H1 (cell line): ENCODE measurements around the gene TUG1. TPM values are rescaled to one million over a fixed set of nuclear protein-coding genes. Genes with fewer than 3 reads are reported as not detected.

Source experiments
- CTCF ChIA-PET: fragments of 300-600 bp; sonication (Branson Sonifier 250); formaldehyde crosslinking; loops from one replicate; lab custom pipeline; 2021; ENCODE audit not compliant: partially characterized antibody; lab: Charles Lee
- POLR2A ChIA-PET: fragments of 300-600 bp; sonication (Branson Sonifier 250); formaldehyde crosslinking; loops from one replicate; lab custom pipeline; 2021; ENCODE audit warnings: inconsistent platforms; ENCODE audit not compliant: partially characterized antibody; lab: Charles Lee
- DNase-seq, 2 experiments: peaks; one replicate each; pipeline versions ENCODE4 v3.0.0 to v3.0.0-alpha.2; 2010 to 2022; ENCODE audit warnings: low spot score in 2 of 2, low read depth in 1 of 2, mixed read lengths in 1 of 2
- FAIRE-seq: peaks from 2 replicates; lab custom pipeline; 2011; peaks lifted over from hg19 to GRCh38; lab: Jason Lieb, UNC
- H2AFZ ChIP-seq: 2 replicates; pipeline ENCODE4 v1.8.1; 2012; ENCODE audit warnings: low read length, inconsistent platforms
- H2AK5ac ChIP-seq: 2 replicates; pipeline ENCODE4 v1.6.1; 2013; ENCODE audit warnings: low read depth, low read length
- H2BK120ac ChIP-seq: replicated peaks from 2 replicates; pipeline ENCODE3; 2013; ENCODE audit warnings: low read depth, low read length, inconsistent platforms
- H2BK12ac ChIP-seq: 2 replicates; pipeline ENCODE4 v1.6.1; 2013; ENCODE audit warnings: low read depth, low read length
- H2BK15ac ChIP-seq: 2 replicates; pipeline ENCODE4 v1.6.1; 2013; ENCODE audit warnings: low read length
- H2BK20ac ChIP-seq: 2 replicates; pipeline ENCODE4 v1.6.1; 2013; ENCODE audit warnings: low read length
- H2BK5ac ChIP-seq: 2 replicates; pipeline ENCODE4 v1.6.1; 2013; ENCODE audit warnings: low read depth, low read length
- H3K14ac ChIP-seq: 2 replicates; pipeline ENCODE4 v1.6.1; 2013; ENCODE audit warnings: inconsistent platforms; ENCODE audit not compliant: insufficient read length
- H3K18ac ChIP-seq: 2 replicates; pipeline ENCODE4 v1.6.1; 2013; ENCODE audit warnings: low read length; ENCODE audit errors: extremely low read depth
- H3K23ac ChIP-seq: 2 replicates; pipeline ENCODE4 v1.6.1; 2013; ENCODE audit warnings: inconsistent platforms; ENCODE audit not compliant: insufficient read length
- H3K23me2 ChIP-seq: 2 replicates; pipeline ENCODE4 v1.6.1; 2013; ENCODE audit warnings: low read depth, low read length
- H3K27ac ChIP-seq: 2 replicates; pipeline ENCODE4 v1.6.1; 2011; ENCODE audit warnings: low read depth, low read length, inconsistent platforms
- H3K27me3 ChIP-seq, 4 experiments: replicated peaks in 1 of 4; 1 replicate in 1 of 4; 2 replicates in 3 of 4; pipeline versions ENCODE4 v1.6.1 to v1.8.1; 2011 to 2013; ENCODE audit warnings: low read length in 3 of 4, mild to moderate bottlenecking in 3 of 4, inconsistent platforms in 2 of 4, mixed read lengths in 2 of 4, moderate library complexity in 1 of 4; ENCODE audit not compliant: control insufficient read depth in 3 of 4, insufficient read depth in 3 of 4; ENCODE audit errors: extremely low read depth in 1 of 4
- H3K36me3 ChIP-seq, 4 experiments: 2 replicates each; pipeline versions ENCODE4 v1.6.1 to v1.8.1; 2011 to 2013; ENCODE audit warnings: mild to moderate bottlenecking in 4 of 4, low read length in 3 of 4, moderate library complexity in 2 of 4, control low read depth in 1 of 4, inconsistent platforms in 1 of 4; ENCODE audit not compliant: insufficient read depth in 4 of 4, control insufficient read depth in 2 of 4
- H3K4ac ChIP-seq: replicated peaks from 2 replicates; pipeline ENCODE3; 2013; ENCODE audit warnings: low read length, low read depth, mixed read lengths, inconsistent platforms; ENCODE audit not compliant: insufficient read length
- H3K4me1 ChIP-seq, 4 experiments: replicated peaks in 1 of 4; 1 replicate in 1 of 4; 2 replicates in 3 of 4; pipeline versions ENCODE4 v1.6.1 to v1.8.1; 2011 to 2013; ENCODE audit warnings: low read length in 3 of 4, inconsistent platforms in 2 of 4, mixed read lengths in 1 of 4; ENCODE audit not compliant: insufficient read depth in 4 of 4, control insufficient read depth in 3 of 4
- H3K4me2 ChIP-seq, 2 experiments: 2 replicates each; pipeline versions ENCODE4 v1.6.1 to v1.8.1; 2011 to 2013; ENCODE audit warnings: low read depth in 2 of 2, low read length in 2 of 2, control low read depth in 1 of 2, inconsistent platforms in 1 of 2, mild to moderate bottlenecking in 1 of 2; ENCODE audit not compliant: insufficient read depth in 1 of 2
- H3K4me3 ChIP-seq, 4 experiments: fragments of 200-600, 300-600 bp in 1 of 4; sonication (generic), shearing (Covaris generic), sonication (Bioruptor Twin) in 1 of 4; 2 replicates each; pipeline versions ENCODE4 v1.5.1 to v1.8.1; 2011 to 2016; ENCODE audit warnings: low read length in 4 of 4, low read depth in 3 of 4, control low read depth in 2 of 4, inconsistent platforms in 2 of 4, mild to moderate bottlenecking in 2 of 4, mixed read lengths in 1 of 4, moderate library complexity in 1 of 4; ENCODE audit not compliant: insufficient read depth in 2 of 4; ENCODE audit errors: extremely low read depth in 1 of 4
- H3K56ac ChIP-seq: replicated peaks from 2 replicates; pipeline ENCODE3; 2013; ENCODE audit warnings: low read depth, mild to moderate bottlenecking, mixed read lengths, low read length, inconsistent platforms; ENCODE audit not compliant: insufficient read length
- H3K79me1 ChIP-seq: 2 replicates; pipeline ENCODE4 v1.6.1; 2013; ENCODE audit warnings: low read depth, low read length, control low read depth
- H3K79me2 ChIP-seq, 2 experiments: 2 replicates each; pipeline versions ENCODE4 v1.6.1 to v1.8.1; 2012 to 2013; ENCODE audit warnings: low read length in 2 of 2, mild to moderate bottlenecking in 2 of 2, inconsistent platforms in 1 of 2; ENCODE audit not compliant: insufficient read depth in 2 of 2, control insufficient read depth in 1 of 2
- H3K9ac ChIP-seq, 4 experiments: replicated peaks in 1 of 4; 1 replicate in 1 of 4; 2 replicates in 3 of 4; pipeline versions ENCODE4 v1.6.1 to v1.8.1; 2011 to 2013; ENCODE audit warnings: low read depth in 3 of 4, low read length in 3 of 4, control low read depth in 2 of 4, mild to moderate bottlenecking in 2 of 4, moderate library complexity in 2 of 4, inconsistent platforms in 1 of 4; ENCODE audit errors: extremely low read depth in 1 of 4
- H3K9me3 ChIP-seq, 2 experiments: 2 replicates each; pipeline versions ENCODE4 v1.6.1 to v1.8.1; 2012 to 2013; ENCODE audit warnings: mild to moderate bottlenecking in 2 of 2, moderate library complexity in 2 of 2, control low read depth in 1 of 2, inconsistent platforms in 1 of 2, low read depth in 1 of 2, low read length in 1 of 2, mixed read lengths in 1 of 2; ENCODE audit not compliant: insufficient read depth in 2 of 2
- H4K20me1 ChIP-seq, 2 experiments: replicated peaks in 1 of 2; 2 replicates each; pipeline versions ENCODE3 to v1.8.1; 2011 to 2013; ENCODE audit warnings: inconsistent platforms in 2 of 2, low read length in 2 of 2, mild to moderate bottlenecking in 1 of 2; ENCODE audit not compliant: insufficient read depth in 2 of 2, control insufficient read depth in 1 of 2
- H4K5ac ChIP-seq: 2 replicates; pipeline ENCODE4 v1.6.1; 2013; ENCODE audit warnings: low read length, low read depth, mixed read lengths, inconsistent platforms; ENCODE audit not compliant: insufficient read length
- H4K8ac ChIP-seq: 2 replicates; pipeline ENCODE4 v1.8.0; 2013; ENCODE audit warnings: mild to moderate bottlenecking, moderate library complexity, low read length, inconsistent platforms; ENCODE audit not compliant: insufficient read depth; ENCODE audit errors: extremely low read depth
- H4K91ac ChIP-seq: replicated peaks from 2 replicates; pipeline ENCODE3; 2013; ENCODE audit warnings: low read length, mixed read lengths, inconsistent platforms; ENCODE audit not compliant: insufficient read length
- BCL11A ChIP-seq, 2 experiments: IDR thresholded peaks; one replicate each; pipeline ENCODE4 v1.6.1; 2011; ENCODE audit warnings: low read depth in 2 of 2, low read length in 2 of 2, mild to moderate bottlenecking in 2 of 2
- CEBPB ChIP-seq: IDR thresholded peaks from 2 replicates; pipeline ENCODE4 v1.6.1; 2012; ENCODE audit warnings: low read depth, low read length
- CHD1 ChIP-seq: IDR thresholded peaks from 2 replicates; pipeline ENCODE4 v1.6.1; 2012; ENCODE audit warnings: low read depth, low read length, improper control_type of control experiment
- EP300 ChIP-seq, 2 experiments: IDR thresholded peaks; 1 replicate in 1 of 2; 2 replicates in 1 of 2; pipeline ENCODE4 v1.6.1; 2011 to 2012; ENCODE audit warnings: low read depth in 2 of 2, low read length in 2 of 2, mild to moderate bottlenecking in 2 of 2, borderline replicate concordance in 1 of 2, inconsistent platforms in 1 of 2, moderate library complexity in 1 of 2
- FOSL1 ChIP-seq: IDR thresholded peaks from 2 replicates; pipeline ENCODE4 v1.6.1; 2011; ENCODE audit warnings: mild to moderate bottlenecking, low read depth, low read length, moderate library complexity; ENCODE audit not compliant: insufficient read depth
- SAP30 ChIP-seq: fragments of 300-600 bp; sonication (generic); IDR thresholded peaks from 2 replicates; pipeline ENCODE4 v1.7.1; 2012; ENCODE audit warnings: low read length, moderate library complexity, mild to moderate bottlenecking, inconsistent platforms; ENCODE audit not compliant: insufficient read depth, insufficient replicate concordance
- SP2 ChIP-seq: IDR thresholded peaks from 2 replicates; pipeline ENCODE4 v1.6.1; 2012; ENCODE audit warnings: mild to moderate bottlenecking, low read length, inconsistent platforms
- SP4 ChIP-seq: IDR thresholded peaks from 2 replicates; pipeline ENCODE4 v1.6.1; 2012; ENCODE audit warnings: low read length, inconsistent platforms
- TEAD4 ChIP-seq: IDR thresholded peaks from 2 replicates; pipeline ENCODE4 v1.6.1; 2012; ENCODE audit warnings: low read depth, low read length, inconsistent platforms, mixed read lengths
- YY1 ChIP-seq: IDR thresholded peaks from 2 replicates; pipeline ENCODE4 v1.6.1; 2011; ENCODE audit warnings: low read depth, mild to moderate bottlenecking, low read length
- WGBS, 2 experiments: shearing (Covaris generic) in 1 of 2; methylation state at CpG; one replicate each; pipeline versions ENCODE4 v1.1.6 to v1.1.7; 2013 to 2015; ENCODE audit warnings: low lambda C conversion rate in 2 of 2, mixed read lengths in 2 of 2, inconsistent platforms in 1 of 2, low coverage in 1 of 2, missing lambda C conversion rate in 1 of 2; ENCODE audit not compliant: insufficient replicate concordance in 2 of 2, insufficient coverage in 1 of 2, insufficient read length in 1 of 2; ENCODE audit errors: extremely low coverage in 1 of 2, missing lambda C conversion rate in 1 of 2; 5-methylcytosine and 5-hydroxymethylcytosine counted together
- polyA plus RNA-seq, 7 experiments: library from polyadenylated mRNA; depleted of rRNA in 3 of 7; stranded (reverse) in 5 of 7; unstranded in 2 of 7; fragments of >200 nt in 5 of 7; fragments of 200-250 nt in 2 of 7; gene quantifications; 1 replicate in 5 of 7; 2 replicates in 1 of 7; 4 replicates in 1 of 7; pipeline versions ENCODE4 v1.2.1 to v1.2.3, GENCODE V29; 2011 to 2013; ENCODE audit warnings: missing spikeins in 2 of 7, mixed read lengths in 2 of 7
- total RNA-seq: library from RNA; stranded (reverse); fragmentation: NEBNext Ultra II Directional; extraction: Animal tissue kit (Norgen Biotek cat#: 25700); gene quantifications from 2 replicates; pipeline ENCODE4 v1.2.1, GENCODE V29; 2021
- TF ChIP-seq, protein P1 (sequence below): IDR thresholded peaks from 2 replicates; pipeline ENCODE4 v1.6.1; 2011; ENCODE audit warnings: low read depth, mild to moderate bottlenecking, low read length; ENCODE audit not compliant: insufficient read depth

TUG1 gene
- total and polyA plus RNA-seq, 2 of the 8 experiments (the other 6 are each of a cell fraction or from before 2014, with no cell fraction given) = 119 to 129 TPM

DNA sequence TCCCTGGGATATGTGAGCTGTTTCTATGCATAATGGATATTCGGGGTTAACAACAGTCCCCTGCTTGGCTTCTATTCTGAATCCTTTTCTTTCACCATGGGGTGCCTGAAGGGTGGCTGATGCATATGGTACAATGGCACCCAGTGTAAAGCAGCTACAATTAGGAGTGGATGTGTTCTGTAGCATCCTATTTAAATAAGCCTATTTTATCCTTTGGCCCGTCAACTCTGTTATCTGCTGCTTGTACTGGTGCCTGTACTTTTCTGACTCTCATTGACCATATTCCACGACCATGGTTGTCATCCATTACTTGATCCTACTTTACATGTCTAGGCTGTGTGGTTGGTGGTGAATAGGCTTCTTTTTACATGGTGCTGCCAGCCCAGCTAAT, 1.3 kb downstream of the TUG1 start:
- CTCF ChIA-PET = interaction anchor here (0.6 to 4.5 kb wide), 4 partner anchors 13 to 141 kb away, joined by 3 to 38 read pairs (median 4); no protein-coding TSS in a partner anchor
- H2BK5ac ChIP-seq = no peak overlapping the region
- H3K4me3 ChIP-seq = peak overlapping the region; percentile 67 to 84 (median 74)
- no peaks in the 10 kb centered on the region for H3K27me3 ChIP-seq
- H2BK20ac ChIP-seq = no peak overlapping the region
- no peak overlapping the region for H3K23ac ChIP-seq
- H3K27ac ChIP-seq = no peak overlapping the region
- DNase-seq (no peak), FAIRE-seq (no peak)
- H4K5ac ChIP-seq = no peak overlapping the region
- POLR2A ChIA-PET = interaction anchor here (0.8 to 9.7 kb wide), 12 partner anchors 10 to 373 kb away, joined by 3 to 220 read pairs (median 4); partner anchors contain the start of gene SMTN
- H4K8ac ChIP-seq = no peak overlapping the region
- H3K23me2 ChIP-seq = peaks cover 12% of the 10 kb centered on the region
- no peak overlapping the region for H3K18ac ChIP-seq
- no peak overlapping the region for H3K4ac ChIP-seq
- peaks cover 40 to 89% of the 10 kb centered on the region in 2 experiments for H3K79me2 ChIP-seq
- no peak overlapping the region for H3K14ac ChIP-seq
- no peak overlapping the region for H2BK12ac ChIP-seq
- no peak overlapping the region for H4K91ac ChIP-seq
- no peak overlapping the region for H2AFZ ChIP-seq
- H2BK120ac ChIP-seq = no peak overlapping the region
- H3K36me3 ChIP-seq = peaks cover 15 to 53% (median 36%) of the 10 kb centered on the region in 4 experiments; a peak in 7 of 8 replicates
- H2AK5ac ChIP-seq = no peak overlapping the region
- H2BK15ac ChIP-seq = no peak overlapping the region
- H3K9me3 ChIP-seq = peaks cover 8 to 12% of the 10 kb centered on the region in 2 experiments; a peak in 3 of 4 replicates
- 44% methylated on average over 3 of the region's 3 CpGs; no CpG with 5 or more reads in 1 of the 2 experiments for WGBS, 2 experiments
- H3K4me1 ChIP-seq = peaks cover 0 to 7% (median 3%) of the 10 kb centered on the region in 4 experiments; a peak in 3 of 7 replicates
- peak overlapping the region; percentile 63 to 88 (median 77); a peak in 6 of 7 replicates for H3K9ac ChIP-seq
- peaks cover 17 to 27% of the 10 kb centered on the region in 2 experiments for H4K20me1 ChIP-seq
- no peak overlapping the region for H3K56ac ChIP-seq
- peaks cover 17% of the 10 kb centered on the region for H3K79me1 ChIP-seq
- peak overlapping the region; percentile 89 to 95 for H3K4me2 ChIP-seq
- no peak for TF ChIP-seq CEBPB
- TF ChIP-seq CHD1 = no peak
- no peak for TF ChIP-seq BCL11A (IDR thresholded peaks at IDR 0.05; ENCODE audit: low read depth in 2 of 2, low read length in 2 of 2)
- TF ChIP-seq, protein P1, sequence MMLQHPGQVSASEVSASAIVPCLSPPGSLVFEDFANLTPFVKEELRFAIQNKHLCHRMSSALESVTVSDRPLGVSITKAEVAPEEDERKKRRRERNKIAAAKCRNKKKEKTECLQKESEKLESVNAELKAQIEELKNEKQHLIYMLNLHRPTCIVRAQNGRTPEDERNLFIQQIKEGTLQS = no peak
- TF ChIP-seq TEAD4 = no peak
- TF ChIP-seq SP4 = no peak
- TF ChIP-seq EP300 (IDR thresholded peaks at IDR 0.05; ENCODE audit: borderline replicate concordance in 1 of 2, low read depth in 2 of 2, low read length in 2 of 2) = no peak
- no peak for TF ChIP-seq FOSL1
- TF ChIP-seq SP2 = no peak
- TF ChIP-seq SAP30 = no peak
- TF ChIP-seq YY1 = no peak
